Neuronal stem cell (in vitro differentiated cells): ENCODE data around the gene FAM3A.

Experiments used
- DNase-seq: peaks from one replicate; pipeline ENCODE4 v3.0.0-alpha.2; 2013; ENCODE audit warnings: low spot score
- H2AFZ ChIP-seq: one replicate; pipeline ENCODE4 v1.6.1; 2013; ENCODE audit warnings: mild to moderate bottlenecking, low read length, inconsistent platforms
- H2AK5ac ChIP-seq: 2 replicates; pipeline ENCODE4 v1.6.1; 2013; ENCODE audit warnings: low read depth, mild to moderate bottlenecking, inconsistent platforms, low read length, moderate library complexity, mixed read lengths
- H2BK120ac ChIP-seq: 2 replicates; pipeline ENCODE4 v1.6.1; 2013; ENCODE audit warnings: low read depth, mild to moderate bottlenecking, inconsistent platforms, low read length, moderate library complexity, mixed read lengths
- H2BK12ac ChIP-seq: one replicate; pipeline ENCODE4 v1.6.1; 2013; ENCODE audit warnings: low read length, inconsistent platforms
- H2BK15ac ChIP-seq: 2 replicates; pipeline ENCODE4 v1.6.1; 2013; ENCODE audit warnings: mild to moderate bottlenecking, low read length, inconsistent platforms, mixed read lengths
- H2BK5ac ChIP-seq: one replicate; pipeline ENCODE4 v1.6.1; 2013; ENCODE audit warnings: inconsistent platforms, mild to moderate bottlenecking, low read length, moderate library complexity
- H3K14ac ChIP-seq: one replicate; pipeline ENCODE4 v1.6.1; 2013; ENCODE audit warnings: low read length, inconsistent platforms
- H3K18ac ChIP-seq: 2 replicates; pipeline ENCODE4 v1.6.1; 2013; ENCODE audit warnings: low read length, inconsistent platforms
- H3K23ac ChIP-seq: 2 replicates; pipeline ENCODE4 v1.6.1; 2013; ENCODE audit warnings: low read depth, mild to moderate bottlenecking, mixed read lengths, low read length, inconsistent platforms; ENCODE audit not compliant: poor library complexity
- H3K27ac ChIP-seq: replicated peaks from 3 replicates; pipeline ENCODE4 v1.5.1; 2013; ENCODE audit warnings: low read length, inconsistent platforms
- H3K27me3 ChIP-seq, 3 experiments: 2 replicates each; pipeline ENCODE4 v1.6.1; 2013; ENCODE audit warnings: low read length in 3 of 3, mild to moderate bottlenecking in 2 of 3, inconsistent platforms in 1 of 3, low read depth in 1 of 3, mixed read lengths in 1 of 3, moderate library complexity in 1 of 3; ENCODE audit not compliant: control insufficient read depth in 3 of 3, insufficient read depth in 3 of 3
- H3K36me3 ChIP-seq, 2 donors: replicated peaks in 1 of 2; 2 replicates each; pipeline ENCODE4 v1.6.1; 2013; ENCODE audit warnings: low read length in 2 of 2; ENCODE audit not compliant: control insufficient read depth in 2 of 2, insufficient read depth in 2 of 2
- H3K4ac ChIP-seq: 2 replicates; pipeline ENCODE4 v1.6.1; 2013; ENCODE audit warnings: inconsistent platforms, mild to moderate bottlenecking, low read length, moderate library complexity
- H3K4me1 ChIP-seq, 2 donors: 1 replicate in 1 of 2; 2 replicates in 1 of 2; pipeline ENCODE4 v1.6.1; 2013; ENCODE audit warnings: low read length in 2 of 2, low read depth in 1 of 2; ENCODE audit not compliant: control insufficient read depth in 2 of 2, insufficient read depth in 1 of 2
- H3K4me2 ChIP-seq: one replicate; pipeline ENCODE4 v1.6.1; 2013; ENCODE audit warnings: mild to moderate bottlenecking, low read length, inconsistent platforms; ENCODE audit not compliant: insufficient read depth, poor library complexity, severe bottlenecking
- H3K4me3 ChIP-seq, 2 donors: 2 replicates each; pipeline ENCODE4 v1.5.1; 2013; ENCODE audit warnings: low read length in 2 of 2, mild to moderate bottlenecking in 2 of 2, inconsistent platforms in 1 of 2, moderate library complexity in 1 of 2
- H3K79me1 ChIP-seq: one replicate; pipeline ENCODE4 v1.6.1; 2013; ENCODE audit warnings: low read depth, mild to moderate bottlenecking, inconsistent platforms, low read length, moderate library complexity
- H3K9ac ChIP-seq: one replicate; pipeline ENCODE4 v1.6.1; 2013; ENCODE audit warnings: mild to moderate bottlenecking, low read depth, low read length, inconsistent platforms; ENCODE audit not compliant: poor library complexity
- H3K9me3 ChIP-seq, 2 donors: replicated peaks in 1 of 2; 2 replicates each; pipeline versions ENCODE3 to v1.6.1; 2013; ENCODE audit warnings: low read length in 2 of 2, mild to moderate bottlenecking in 2 of 2, inconsistent platforms in 1 of 2, low read depth in 1 of 2, mixed read lengths in 1 of 2, moderate library complexity in 1 of 2; ENCODE audit not compliant: control insufficient read depth in 2 of 2, insufficient read depth in 1 of 2
- H4K8ac ChIP-seq: one replicate; pipeline ENCODE4 v1.6.1; 2013; ENCODE audit warnings: low read depth, mild to moderate bottlenecking, inconsistent platforms, low read length, moderate library complexity
- H4K91ac ChIP-seq: one replicate; pipeline ENCODE4 v1.6.1; 2013; ENCODE audit warnings: low read length, low read depth, mild to moderate bottlenecking, inconsistent platforms; ENCODE audit not compliant: poor library complexity
- WGBS, 2 donors: extraction: QIAGEN DNeasy Blood & Tissue Kit; methylation state at CpG; one replicate each; pipeline ENCODE4 v1.1.7; 2013; ENCODE audit warnings: missing lambda C conversion rate in 2 of 2, mixed read lengths in 1 of 2; ENCODE audit not compliant: insufficient read length in 2 of 2, insufficient replicate concordance in 1 of 2; ENCODE audit errors: extremely low coverage in 2 of 2; 5-methylcytosine and 5-hydroxymethylcytosine counted together

The FAM3A gene

DNA sequence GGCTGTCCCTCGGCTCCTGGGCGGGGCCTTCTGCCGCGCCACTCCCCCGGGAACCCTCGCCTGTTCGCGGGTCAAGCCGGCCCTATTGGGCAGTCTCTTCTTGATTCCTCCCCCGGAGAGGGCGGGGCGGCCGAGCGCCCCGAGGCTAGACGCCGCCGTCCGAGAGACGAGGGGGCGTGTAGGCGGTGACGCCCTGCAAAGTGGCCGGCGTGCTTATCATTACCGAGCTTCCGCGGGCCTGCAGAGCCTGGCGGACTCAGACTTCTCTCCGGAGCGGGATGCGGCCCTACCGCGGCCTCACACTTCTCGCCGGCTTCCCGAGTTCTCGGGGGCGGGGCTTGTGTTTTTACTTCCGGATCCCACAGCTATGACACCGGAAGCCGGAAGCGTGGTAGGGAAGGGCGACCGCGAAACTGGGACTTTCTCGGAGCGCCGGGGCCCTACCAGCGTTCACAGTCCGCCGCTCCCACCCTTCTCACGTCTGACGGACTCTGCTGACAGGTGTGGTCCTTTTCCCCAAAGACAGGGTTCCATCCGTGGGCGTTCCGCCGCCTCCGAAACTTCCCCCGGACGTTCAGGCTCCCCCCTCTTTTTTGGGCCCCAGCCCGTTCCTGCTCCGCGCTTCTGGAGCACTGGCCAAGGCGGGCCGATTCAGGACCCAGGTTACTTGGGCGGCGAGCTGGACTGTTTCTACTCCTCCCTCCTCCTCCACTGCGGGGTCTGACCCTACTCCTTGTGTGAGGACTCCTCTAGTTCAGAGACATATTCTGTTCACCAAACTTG is 31.4 kb upstream of the FAM3A start, which contains the start of gene IKBKG:
Gene IKBKG, plus strand, starts transcription at position 376 of the 783 bp plus-strand sequence. CDS start 4,383 bp downstream, outside the sequence.
- H4K8ac ChIP-seq: no peak within 1 kb of the TSS
- H3K79me1 ChIP-seq: peaks cover 3% of the 10 kb centered on the region
- peaks cover 0 to 3% (median 0%) of the 10 kb centered on the region in 3 experiments for H3K27me3 ChIP-seq
- H2AFZ ChIP-seq: peak within 1 kb of the TSS; percentile 97
- H4K91ac ChIP-seq: no peak within 1 kb of the TSS
- no peak within 1 kb of the TSS for H3K14ac ChIP-seq
- no peak within 1 kb of the TSS for H2AK5ac ChIP-seq
- peak within 1 kb of the TSS; percentile 80 for H3K4me2 ChIP-seq
- H3K23ac ChIP-seq: no peak within 1 kb of the TSS
- H3K27ac ChIP-seq: peak within 1 kb of the TSS; percentile 93
- H3K18ac ChIP-seq: peak within 1 kb of the TSS; percentile 94
- H2BK5ac ChIP-seq: peak within 1 kb of the TSS; percentile 90
- peaks cover 4 to 5% of the 10 kb centered on the region in 2 donors for H3K4me1 ChIP-seq
- peak within 1 kb of the TSS; percentile 91 for H3K9ac ChIP-seq
- no peak within 1 kb of the TSS for H2BK120ac ChIP-seq
- H2BK15ac ChIP-seq: no peak within 1 kb of the TSS
- H3K4ac ChIP-seq: no peak within 1 kb of the TSS
- WGBS, 2 donors: no CpG with 5 or more reads among the region's 69 CpGs
- H3K4me3 ChIP-seq: peak within 1 kb of the TSS; percentile 82 to 95
- H3K9me3 ChIP-seq: no peaks in the 10 kb centered on the region
- peaks cover 6 to 23% of the 10 kb centered on the region in 2 donors for H3K36me3 ChIP-seq
- no peak within 1 kb of the TSS for H2BK12ac ChIP-seq
- DNase-seq: peak; percentile 83

DNA sequence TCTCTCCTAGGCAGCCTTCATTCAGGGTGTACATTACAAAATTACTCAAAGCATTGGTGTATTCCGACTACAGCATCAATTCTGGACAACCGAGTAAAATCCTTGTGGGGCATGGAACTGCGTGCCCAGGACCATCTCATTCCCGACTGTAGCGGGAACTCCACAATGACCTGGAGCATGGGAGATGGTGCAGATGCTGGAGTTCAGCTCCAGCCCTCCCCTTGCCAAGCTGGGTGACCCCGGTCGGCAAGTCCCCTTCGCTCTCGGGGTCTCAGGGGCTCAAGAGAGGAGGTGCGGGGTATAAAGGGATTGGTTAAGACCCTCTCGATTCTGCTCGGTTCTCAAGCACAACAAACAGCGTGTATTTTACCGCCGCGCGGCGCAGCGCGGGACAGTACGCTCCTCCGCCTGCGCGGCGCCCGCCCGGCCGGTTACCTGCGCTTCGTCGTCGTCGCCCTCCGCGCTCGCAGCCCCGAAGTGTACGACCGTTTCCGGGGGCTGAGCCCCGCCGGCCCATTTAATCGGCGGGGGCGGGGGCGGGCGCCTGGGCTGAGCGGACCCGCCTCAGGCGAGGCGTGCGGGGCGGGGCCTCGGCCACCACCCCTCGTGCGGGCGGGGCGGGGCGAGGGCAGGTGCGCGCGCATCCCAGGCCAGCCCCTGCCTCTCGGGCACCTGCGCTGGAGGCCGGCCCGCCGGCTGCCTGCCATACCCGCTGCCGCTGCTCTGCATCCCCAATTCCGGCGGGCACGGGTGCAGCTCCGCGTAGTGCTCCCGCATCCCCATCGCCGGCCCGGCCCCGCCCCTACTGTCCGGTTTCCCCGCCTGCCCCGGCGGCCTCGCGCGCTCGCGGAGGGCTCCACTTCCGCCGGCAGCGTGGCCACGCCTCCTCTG is 30.6 kb upstream of the FAM3A start, which contains the start of gene G6PD:
Gene G6PD, minus strand, starts transcription at position 493 of the 891 bp plus-strand sequence. CDS start 691 bp downstream, outside the sequence.
- Histone ChIP-seq H3K23ac (no peak within 1 kb of the TSS), H2BK15ac (no peak within 1 kb of the TSS), H3K4me2 (peak within 1 kb of the TSS; percentile 80), H3K27ac (peak within 1 kb of the TSS; percentile 93), H3K14ac (no peak within 1 kb of the TSS), H3K27me3 (peaks cover 0 to 3% (median 0%) of the 10 kb centered on the region in 3 experiments), H2BK12ac (no peak within 1 kb of the TSS), H3K79me1 (peaks cover 3% of the 10 kb centered on the region), H3K4ac (no peak within 1 kb of the TSS), H2AFZ (peak within 1 kb of the TSS; percentile 97), H3K4me1 (peaks cover 4 to 5% of the 10 kb centered on the region in 2 donors), H3K18ac (peak within 1 kb of the TSS; percentile 94), H2BK120ac (no peak within 1 kb of the TSS), H4K8ac (no peak within 1 kb of the TSS), H3K9me3 (no peaks in the 10 kb centered on the region), H3K36me3 (peaks cover 6 to 30% of the 10 kb centered on the region in 2 donors), H4K91ac (no peak within 1 kb of the TSS), H2BK5ac (peak within 1 kb of the TSS; percentile 90), H3K9ac (peak within 1 kb of the TSS; percentile 91), H2AK5ac (no peak within 1 kb of the TSS), H3K4me3 (peak within 1 kb of the TSS; percentile 82 to 95)
- WGBS, 2 donors: no CpG with 5 or more reads among the region's 92 CpGs
- peak; percentile 68 for DNase-seq

DNA sequence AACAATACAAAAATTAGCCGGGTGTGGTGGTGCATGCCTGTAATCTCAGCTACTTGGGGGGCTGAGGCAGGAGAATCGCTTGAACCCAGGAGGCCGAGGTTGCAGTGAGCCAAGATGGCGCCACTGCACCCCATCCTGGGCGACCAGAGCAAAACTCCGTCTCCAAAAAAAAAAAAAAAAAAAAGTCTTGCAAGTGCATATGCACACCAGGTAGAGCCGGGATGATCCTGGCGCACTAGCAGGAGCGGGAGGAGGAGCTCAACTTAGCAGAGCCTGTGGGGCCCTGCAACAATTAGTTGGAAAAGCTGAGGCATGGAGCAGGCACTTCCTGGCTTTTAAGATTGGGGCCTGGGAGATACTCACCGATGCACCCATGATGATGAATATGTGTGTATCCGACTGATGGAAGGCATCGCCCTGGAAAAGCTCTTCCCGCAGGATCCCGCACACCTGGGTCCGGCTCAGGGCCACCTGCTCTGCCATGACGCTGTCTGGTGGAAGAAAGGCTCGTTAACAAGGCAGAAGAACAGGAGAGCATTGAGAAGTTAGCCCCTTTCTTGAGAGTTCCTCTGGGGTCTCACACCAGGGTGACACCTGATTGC is 29.7 kb upstream of the FAM3A start:
- Histone ChIP-seq H3K14ac (no peak overlapping the region), H3K18ac (no peak overlapping the region), H3K4me1 (peaks cover 4 to 5% of the 10 kb centered on the region in 2 donors), H3K23ac (no peak overlapping the region), H3K79me1 (peaks cover 3% of the 10 kb centered on the region), H2AK5ac (no peak overlapping the region), H2AFZ (no peak overlapping the region), H3K36me3 (peaks cover 6 to 38% of the 10 kb centered on the region in 2 donors), H3K4ac (no peak overlapping the region), H2BK120ac (no peak overlapping the region), H3K27me3 (peaks cover 0 to 3% (median 0%) of the 10 kb centered on the region in 3 experiments), H3K9ac (no peak overlapping the region), H3K27ac (no peak overlapping the region), H3K4me3 (peak overlapping the region; percentile 82 to 95), H3K4me2 (peak overlapping the region; percentile 80), H3K9me3 (no peaks in the 10 kb centered on the region), H4K8ac (no peak overlapping the region), H2BK12ac (no peak overlapping the region), H2BK5ac (no peak overlapping the region), H4K91ac (no peak overlapping the region), H2BK15ac (no peak overlapping the region)
- no peak for DNase-seq
- WGBS, 2 donors: no CpG with 5 or more reads among the region's 17 CpGs
